COLO829 (cell line): ENCODE measurements around the gene EXD2.
"Not testable (repeated sequence)": the region's sequence is repeated elsewhere in the genome, so short reads cannot be mapped to it uniquely, and the experiment has no call there.

Source experiments
- DNase-seq: peaks from one replicate; pipeline ENCODE4 v3.0.0; 2012; ENCODE audit warnings: low spot score

Gene EXD2

DNA sequence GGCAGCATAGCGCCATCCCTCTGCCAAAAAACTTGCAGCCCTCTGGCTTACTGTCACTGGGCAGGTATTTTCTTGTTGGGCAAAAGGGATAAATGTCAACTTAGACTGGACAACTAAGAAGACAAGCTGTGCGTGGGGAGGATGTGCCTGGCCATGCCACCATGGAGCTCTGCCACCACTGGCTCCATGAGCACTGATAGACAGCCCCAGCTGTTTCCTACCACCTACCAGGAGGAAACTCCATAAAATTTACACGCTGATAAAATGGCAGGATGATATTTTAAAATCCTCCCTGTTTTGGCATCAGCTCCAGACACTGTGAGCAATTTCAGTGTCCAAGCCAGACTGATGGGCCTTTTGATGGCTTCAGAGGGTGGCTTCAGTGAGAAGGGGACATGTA lies 61.6 kb downstream of the EXD2 start:
- DNase-seq, result no peak

DNA sequence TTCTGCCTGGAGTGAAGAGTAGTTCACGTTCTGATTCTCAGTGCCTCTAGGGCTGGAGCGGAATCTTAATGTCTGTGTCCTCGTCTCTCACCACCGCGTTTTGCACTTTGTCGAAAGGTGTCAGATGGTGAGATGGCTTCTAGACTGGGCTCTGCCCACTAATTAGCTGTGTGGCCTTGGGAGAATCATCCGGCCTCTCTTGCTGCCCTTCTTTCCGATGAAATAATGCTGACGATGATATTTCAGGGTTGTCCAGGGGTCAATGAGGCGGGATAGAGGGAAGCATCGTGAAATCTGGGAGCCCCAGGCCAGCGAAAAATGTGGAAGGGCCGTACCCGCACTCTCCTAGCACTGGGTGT lies 67.8 kb downstream of the EXD2 start:
- DNase-seq, result no peak

- no peak for DNase-seq
These were observed 68.4 kb downstream of the EXD2 start, which contains the start of gene GALNT16 for GRCh38 chr14:69259527-69260189. Gene GALNT16, plus strand, starts transcription at chr14:69260158. Its CDS starts 133 bp downstream, at chr14:69260291.

DNA sequence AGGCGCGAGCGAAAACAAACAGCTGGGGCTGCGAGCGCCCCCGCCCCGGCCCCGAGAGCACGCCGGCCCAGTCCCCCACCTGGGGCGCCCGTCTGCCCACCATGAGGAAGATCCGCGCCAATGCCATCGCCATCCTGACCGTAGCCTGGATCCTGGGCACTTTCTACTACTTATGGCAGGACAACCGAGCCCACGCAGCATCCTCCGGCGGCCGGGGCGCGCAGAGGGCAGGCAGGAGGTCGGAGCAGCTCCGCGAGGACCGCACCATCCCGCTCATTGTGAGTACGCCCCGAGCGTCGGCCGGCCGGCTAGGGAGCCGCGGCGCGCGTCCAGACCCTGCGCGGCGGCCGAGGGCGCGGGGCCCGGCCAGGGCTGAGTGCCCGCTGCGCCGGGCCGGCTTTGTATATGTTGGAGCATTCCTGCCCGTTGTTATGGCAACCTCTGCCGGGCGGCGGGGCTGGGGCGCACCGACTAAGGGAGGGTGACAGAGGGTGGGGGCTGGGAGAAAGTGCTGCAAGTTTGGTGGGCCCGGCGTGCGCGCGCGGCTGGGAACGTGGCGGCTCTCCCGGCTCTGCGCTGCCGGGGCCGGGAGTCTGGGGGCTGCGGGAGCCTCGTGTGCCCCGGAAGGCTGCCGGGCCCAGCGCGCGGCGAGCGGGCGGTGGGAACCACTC lies 69.0 kb downstream of the EXD2 start:
- DNase-seq, result no peak

GRCh38 chr14:69260861-69261564 lies 69.7 kb downstream of the EXD2 start:
- no peak for DNase-seq

GRCh38 chr14:69261761-69262331 lies 70.5 kb downstream of the EXD2 start:
- DNase-seq, result no peak

- DNase-seq, result no peak
These were observed 71.2 kb downstream of the EXD2 start for GRCh38 chr14:69262516-69262915.

DNA sequence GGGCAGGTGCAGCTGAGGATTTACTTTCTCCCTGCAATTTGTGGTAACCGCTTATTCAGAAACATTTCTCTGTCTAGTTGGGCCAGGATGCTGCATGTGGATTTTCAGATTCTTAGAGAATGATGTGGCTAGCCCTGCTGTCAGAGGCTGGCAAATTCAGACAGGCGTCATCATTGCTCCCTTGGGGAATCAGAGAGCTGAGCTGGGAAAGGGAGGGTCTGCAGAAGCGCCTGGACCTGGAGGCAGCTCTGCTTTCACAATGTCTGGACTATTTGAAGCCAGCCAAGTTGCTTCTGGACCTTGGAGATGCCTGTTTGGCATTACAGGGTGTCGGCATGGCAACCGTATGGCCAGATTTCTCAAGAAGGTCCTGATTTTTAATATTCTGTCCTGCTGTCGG lies 72.1 kb downstream of the EXD2 start:
- DNase-seq, result no peak

- no peak for DNase-seq
These were observed 72.5 kb downstream of the EXD2 start for GRCh38 chr14:69263771-69264170.

GRCh38 chr14:69266572-69267345 lies 75.5 kb downstream of the EXD2 start:
- no peak for DNase-seq

DNA sequence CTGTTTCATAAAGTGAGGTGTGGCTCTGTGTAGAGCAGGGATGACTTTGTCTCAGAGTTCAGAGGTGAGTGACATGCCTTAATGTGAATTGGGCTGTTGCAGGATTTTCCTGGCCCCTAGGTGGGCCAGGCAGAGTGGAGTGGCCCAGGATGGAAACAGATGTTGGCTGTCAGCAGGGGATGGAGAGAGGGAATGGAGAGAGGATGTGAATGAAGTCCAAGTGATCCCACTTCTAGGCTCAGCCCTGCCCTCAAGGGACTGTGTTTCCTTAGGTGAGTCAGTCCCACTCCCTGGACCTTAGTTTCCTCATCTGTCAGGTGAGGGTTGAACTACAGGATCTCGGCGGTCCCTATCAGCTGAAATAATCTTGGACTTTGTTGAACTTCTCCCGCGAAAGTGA lies 76.2 kb downstream of the EXD2 start:
- no peak for DNase-seq

DNA sequence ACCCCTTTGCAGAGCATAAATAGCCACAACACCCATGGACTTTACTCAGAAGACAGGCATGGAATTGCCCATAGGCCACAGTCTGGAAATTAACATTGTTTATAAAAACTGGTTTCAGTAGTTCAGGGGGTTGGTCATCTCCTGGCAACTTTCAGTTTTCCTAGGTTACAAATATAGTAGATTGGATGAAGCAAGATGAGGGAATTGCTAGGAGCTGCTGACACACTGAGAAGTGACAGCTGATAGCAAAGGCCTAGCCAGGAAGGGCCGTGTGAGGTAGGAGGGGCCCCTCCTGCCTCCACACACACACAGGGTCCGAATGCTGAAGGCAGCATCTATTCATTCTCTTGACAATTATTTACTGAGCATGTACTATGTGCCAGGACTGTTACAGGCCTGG lies 76.9 kb downstream of the EXD2 start:
- DNase-seq, result no peak

- no peak for DNase-seq
These were observed 77.5 kb downstream of the EXD2 start for GRCh38 chr14:69268763-69269162.

- no peak for DNase-seq
These were observed 78.1 kb downstream of the EXD2 start for GRCh38 chr14:69269381-69269780.

DNA sequence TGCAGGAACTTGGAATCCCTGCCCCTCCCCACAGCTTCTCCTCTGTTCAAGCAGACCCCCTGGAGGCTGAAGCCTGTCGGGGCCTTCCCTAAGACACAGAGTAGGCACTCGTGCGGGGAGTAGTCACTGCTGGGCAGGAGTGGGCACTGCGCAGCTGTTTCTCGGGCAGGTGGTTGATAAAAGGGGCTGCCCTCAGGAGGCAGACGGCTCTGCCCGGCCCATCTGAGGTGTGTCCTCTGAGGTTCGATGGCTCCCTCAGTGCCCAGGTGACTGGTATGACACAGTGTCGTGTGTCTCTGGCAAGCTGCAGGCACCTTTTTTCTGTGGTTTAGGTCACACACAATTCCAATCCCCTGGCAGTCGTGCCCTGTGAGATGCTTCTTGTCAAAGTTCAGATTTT lies 78.8 kb downstream of the EXD2 start:
- no peak for DNase-seq

DNA sequence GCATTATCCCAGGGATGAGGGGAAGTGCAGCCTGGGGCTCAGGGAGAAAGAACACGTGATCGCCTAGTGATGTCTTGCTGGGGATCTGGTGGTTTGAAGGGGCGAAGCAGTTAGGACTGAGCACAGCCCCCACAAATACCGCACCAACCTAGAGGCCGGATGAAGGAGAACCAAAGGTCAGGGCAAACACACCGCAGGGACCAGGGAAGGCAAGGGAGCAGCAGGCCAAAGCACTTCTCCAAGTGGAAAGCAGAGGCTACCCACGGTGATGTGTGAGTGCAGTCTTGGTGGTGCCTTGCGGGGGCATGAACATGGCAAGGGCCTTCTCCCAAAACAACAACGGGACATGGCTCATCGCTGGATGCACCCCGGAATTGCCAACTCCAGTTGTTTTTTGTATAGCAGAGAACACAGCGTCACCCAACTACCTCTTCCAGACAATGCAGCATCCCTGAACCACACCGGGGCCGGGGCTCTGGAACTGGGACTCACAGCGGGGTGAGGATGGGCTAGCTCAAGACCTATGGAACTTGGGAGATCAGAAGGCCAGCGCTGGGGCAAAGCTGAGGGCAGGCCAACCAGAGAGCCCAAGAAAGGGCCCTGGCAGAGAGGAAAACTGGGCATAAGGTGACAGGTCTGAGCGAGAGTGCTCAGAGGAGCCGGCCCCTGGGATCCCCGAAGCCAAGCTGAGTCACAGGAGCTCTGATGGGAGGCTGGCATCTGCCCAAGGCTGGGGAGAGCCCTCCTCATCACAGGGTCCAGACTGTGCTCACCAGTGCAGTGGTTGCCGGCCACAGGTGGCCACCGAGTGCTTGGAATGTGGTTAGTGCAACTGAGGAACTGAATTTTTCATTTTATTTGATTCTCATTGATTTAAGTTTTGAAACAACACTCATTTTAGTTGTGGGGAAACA lies 79.8 kb downstream of the EXD2 start:
- no peak for DNase-seq

- no peak for DNase-seq
These were observed 83.0 kb downstream of the EXD2 start for GRCh38 chr14:69274321-69274720.

- no peak for DNase-seq
These were observed 84.0 kb downstream of the EXD2 start for GRCh38 chr14:69275331-69275730.

DNA sequence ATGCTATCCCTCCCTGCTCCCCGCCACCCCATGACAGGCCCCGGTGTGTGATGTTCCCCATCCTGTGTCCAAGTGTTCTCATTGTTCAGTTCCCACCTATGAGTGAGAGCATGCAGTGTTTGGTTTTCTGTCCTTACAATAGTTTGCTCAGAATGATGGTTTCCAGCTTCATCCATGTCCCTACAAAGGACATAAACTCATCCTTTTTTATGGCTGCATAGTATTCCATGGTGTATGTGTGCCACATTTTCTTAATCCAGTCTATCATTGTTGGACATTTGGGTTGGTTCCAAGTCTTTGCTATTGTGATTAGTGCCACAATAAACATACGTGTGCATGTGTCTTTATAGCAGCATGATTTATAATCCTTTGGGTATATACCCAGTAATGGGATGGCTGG lies 86.1 kb downstream of the EXD2 start:
- not testable (repeated sequence) for DNase-seq

GRCh38 chr14:69280746-69281291 lies 89.5 kb downstream of the EXD2 start:
- DNase-seq, result no peak
